VCaP (cell line): ENCODE results near the gene GDF15.
A peak's percentile ranks its signal among the peaks of the same experiment; 100 is the strongest.

Experiments used
- H3K27ac ChIP-seq: fragments of 450-650 bp; 2 replicates; pipeline ENCODE4 v1.5.1; 2017
- TF ChIP-seq, protein P1 (sequence below): fragments of 450-650 bp; conservative IDR thresholded peaks from 2 replicates; pipeline ENCODE4 v1.5.1; 2017; ENCODE audit warnings: mild to moderate bottlenecking, moderate library complexity

GDF15 gene

GRCh38 chr19:18385675-18386542, at the start of gene GDF15:
Gene GDF15, plus strand, starts transcription at chr19:18386158. Its CDS starts 32 bp downstream, at chr19:18386190.
- TF ChIP-seq, protein P1, sequence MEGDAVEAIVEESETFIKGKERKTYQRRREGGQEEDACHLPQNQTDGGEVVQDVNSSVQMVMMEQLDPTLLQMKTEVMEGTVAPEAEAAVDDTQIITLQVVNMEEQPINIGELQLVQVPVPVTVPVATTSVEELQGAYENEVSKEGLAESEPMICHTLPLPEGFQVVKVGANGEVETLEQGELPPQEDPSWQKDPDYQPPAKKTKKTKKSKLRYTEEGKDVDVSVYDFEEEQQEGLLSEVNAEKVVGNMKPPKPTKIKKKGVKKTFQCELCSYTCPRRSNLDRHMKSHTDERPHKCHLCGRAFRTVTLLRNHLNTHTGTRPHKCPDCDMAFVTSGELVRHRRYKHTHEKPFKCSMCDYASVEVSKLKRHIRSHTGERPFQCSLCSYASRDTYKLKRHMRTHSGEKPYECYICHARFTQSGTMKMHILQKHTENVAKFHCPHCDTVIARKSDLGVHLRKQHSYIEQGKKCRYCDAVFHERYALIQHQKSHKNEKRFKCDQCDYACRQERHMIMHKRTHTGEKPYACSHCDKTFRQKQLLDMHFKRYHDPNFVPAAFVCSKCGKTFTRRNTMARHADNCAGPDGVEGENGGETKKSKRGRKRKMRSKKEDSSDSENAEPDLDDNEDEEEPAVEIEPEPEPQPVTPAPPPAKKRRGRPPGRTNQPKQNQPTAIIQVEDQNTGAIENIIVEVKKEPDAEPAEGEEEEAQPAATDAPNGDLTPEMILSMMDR = peak; percentile 77
- peak within 1 kb of the TSS; percentile 51 for H3K27ac ChIP-seq

DNA sequence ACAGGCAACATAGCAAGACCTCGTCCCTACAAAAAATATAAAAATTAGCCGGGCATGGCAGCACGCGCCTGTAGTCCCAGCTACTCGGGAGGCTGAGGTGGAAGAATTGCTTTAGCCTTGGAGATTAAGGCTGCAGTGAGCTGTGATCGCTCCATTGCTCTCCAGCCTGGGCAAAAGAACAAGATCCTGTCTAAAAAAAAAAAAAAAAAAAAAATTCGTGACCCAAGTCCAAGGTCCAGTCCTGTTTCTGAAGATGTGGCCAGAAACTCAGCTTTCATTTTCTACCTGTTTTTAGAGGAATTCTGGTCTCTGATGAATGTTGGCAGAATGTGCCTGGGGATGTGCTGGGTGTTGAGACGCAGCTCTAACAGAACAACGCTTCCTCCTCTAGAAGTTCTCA, 47.4 kb upstream of the GDF15 start:
- TF ChIP-seq, protein P1 = no peak
- no peak overlapping the region for H3K27ac ChIP-seq

GRCh38 chr19:18339723-18340122, 46.2 kb upstream of the GDF15 start:
- peak overlapping the region; percentile 65; the same call in 1 of the 2 replicates for H3K27ac ChIP-seq
- TF ChIP-seq, protein P1 = peak; percentile 54

- peak within 1 kb of the TSS; percentile 65; the same call in 1 of the 2 replicates for H3K27ac ChIP-seq
- TF ChIP-seq, protein P1 = no peak
Observed at GRCh38 chr19:18340190-18340989, 45.6 kb upstream of the GDF15 start, which contains the start of gene PGPEP1. Gene PGPEP1, plus strand, starts transcription at chr19:18340598. Its CDS starts 84 bp downstream, at chr19:18340682.

GRCh38 chr19:18340990-18341868, 44.7 kb upstream of the GDF15 start:
- peak overlapping the region; percentile 65; the same call in 1 of the 2 replicates for H3K27ac ChIP-seq
- TF ChIP-seq, protein P1 = no peak

DNA sequence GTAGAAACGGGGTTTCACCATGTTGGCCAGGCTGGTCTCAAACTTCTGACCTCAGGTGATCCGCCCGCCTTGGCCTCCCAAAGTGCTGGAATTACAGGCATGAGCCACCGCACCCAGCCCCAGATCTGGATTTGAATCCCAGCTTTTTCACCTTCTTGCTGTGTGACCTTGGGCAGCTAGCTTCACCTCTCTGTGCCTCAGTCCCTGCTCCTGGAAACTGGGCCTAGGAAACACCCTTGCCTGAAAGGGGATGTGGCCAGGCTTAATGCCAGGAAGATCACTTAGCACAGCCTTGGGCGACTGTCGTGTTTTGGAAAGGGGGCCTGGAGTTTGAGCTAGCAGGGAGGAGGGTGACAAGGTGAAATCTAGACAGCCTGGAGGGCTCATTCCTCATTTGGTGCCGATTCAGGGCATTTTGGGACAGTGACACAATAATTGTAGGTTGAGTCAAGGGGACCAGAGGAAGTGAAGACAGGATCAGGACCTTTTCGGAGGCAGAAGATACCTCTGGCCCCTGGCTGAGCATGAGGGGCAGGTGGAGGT, 43.8 kb upstream of the GDF15 start:
- TF ChIP-seq, protein P1 = no peak
- H3K27ac ChIP-seq = no peak overlapping the region
